OCI-LY3 (cell line): ENCODE data around the gene RABEPK.

Experiments used
- CTCF ChIP-seq: fragments of 200-600, 300-600 bp; sonication (generic); IDR thresholded peaks from 2 replicates; pipeline ENCODE4 v1.5.1; 2014; ENCODE audit warnings: antibody characterized with exemption, low read length, low read depth
- EZH2phosphoT487 ChIP-seq: fragments of 200-600 bp; shearing (Covaris generic); IDR thresholded peaks from 2 replicates; pipeline ENCODE4 v1.6.1; 2018; ENCODE audit warnings: antibody characterized with exemption, mixed run types, low read depth

GRCh38 chr9:125262294-125262991 is 62.1 kb downstream of the RABEPK start:
- TF ChIP-seq CTCF (no peak), EZH2phosphoT487 (no peak)
